Caco-2 (cell line): ENCODE results near the gene RFPL1. TPM values are rescaled to one million over a fixed set of nuclear protein-coding genes. Genes with fewer than 3 reads are reported as not detected.

Source experiments
- BruUV-seq: library from RNA; stranded (reverse); fragments of 400-500 nt; replicated peaks from 2 replicates; lab custom pipeline; 2021; lab: Mats Ljungman, UMichigan
- CTCF ChIA-PET: fragments of 300-600 bp; sonication (Branson Sonifier 250); formaldehyde crosslinking; loops from one replicate; lab custom pipeline; 2022; ENCODE audit warnings: antibody characterized with exemption; lab: Charles Lee
- POLR2A ChIA-PET: fragments of 300-600 bp; sonication (Branson Sonifier 250); formaldehyde crosslinking; loops from one replicate; lab custom pipeline; 2022; ENCODE audit warnings: antibody characterized with exemption; lab: Charles Lee
- DNase-seq, 2 experiments: peaks; one replicate each; pipeline versions ENCODE4 v3.0.0 to v3.0.0-alpha.2; 2020 to 2022
- H3K27me3 ChIP-seq: replicated peaks from 2 replicates; pipeline ENCODE4 v1.6.0; 2011; ENCODE audit warnings: low read length; ENCODE audit not compliant: control insufficient read depth, insufficient read depth
- H3K36me3 ChIP-seq: 2 replicates; pipeline ENCODE4 v1.5.1; 2011; ENCODE audit warnings: low read length; ENCODE audit not compliant: control insufficient read depth, insufficient read depth
- H3K4me1 ChIP-seq: fragments of 250-450 bp; sonication (Bioruptor Pico); 2 replicates; pipeline ENCODE4 v1.5.1; 2020; ENCODE audit warnings: mild to moderate bottlenecking
- H3K4me3 ChIP-seq: 2 replicates; pipeline ENCODE4 v1.5.1; 2011; ENCODE audit warnings: low read depth, mild to moderate bottlenecking, control low read depth, low read length
- H3K9me3 ChIP-seq: fragments of 250-450 bp; sonication (Bioruptor Pico); 2 replicates; pipeline ENCODE4 v1.5.1; 2020; ENCODE audit warnings: mild to moderate bottlenecking, moderate library complexity
- H3K27ac Mint-ChIP-seq: one replicate; pipeline ENCODE4 v1.8.0; 2022; ENCODE audit warnings: mixed read lengths; ENCODE audit not compliant: unreplicated experiment
- H3K27me3 Mint-ChIP-seq: one replicate; pipeline ENCODE4 v1.8.0; 2022; ENCODE audit warnings: mixed read lengths; ENCODE audit not compliant: insufficient read depth, unreplicated experiment
- H3K36me3 Mint-ChIP-seq: one replicate; pipeline ENCODE4 v1.8.0; 2022; ENCODE audit warnings: mild to moderate bottlenecking, mixed read lengths; ENCODE audit not compliant: insufficient read depth, unreplicated experiment
- H3K4me1 Mint-ChIP-seq: one replicate; pipeline ENCODE4 v1.8.0; 2022; ENCODE audit warnings: low read depth, mixed read lengths; ENCODE audit not compliant: unreplicated experiment
- H3K4me3 Mint-ChIP-seq: one replicate; pipeline ENCODE4 v1.8.0; 2022; ENCODE audit warnings: mild to moderate bottlenecking, moderate library complexity, mixed read lengths; ENCODE audit not compliant: unreplicated experiment
- H3K9me3 Mint-ChIP-seq: one replicate; pipeline ENCODE4 v1.8.0; 2022; ENCODE audit warnings: mixed read lengths; ENCODE audit not compliant: unreplicated experiment
- intact Hi-C: fragments of 100-400 bp; cut with micrococcal nuclease; formaldehyde crosslinking; loops from one replicate; pipeline ENCODE4 v1.10.0; 2022; ENCODE audit not compliant: unreplicated experiment
- total RNA-seq: library from RNA; stranded (reverse); gene quantifications from 2 replicates; pipeline ENCODE4 v1.2.3, GENCODE V29; 2022
- TF ChIP-seq, protein P1 (sequence below), 2 experiments: fragments of 200-600 bp in 1 of 2; IDR thresholded peaks; 1 replicate in 1 of 2; 2 replicates in 1 of 2; pipeline versions ENCODE4 v1.5.1 to v1.8.0; 2011 to 2022; ENCODE audit warnings: antibody characterized with exemption in 1 of 2, control low read depth in 1 of 2, inconsistent platforms in 1 of 2, low read depth in 1 of 2, low read length in 1 of 2, mild to moderate bottlenecking in 1 of 2, moderate library complexity in 1 of 2; ENCODE audit not compliant: insufficient read depth in 1 of 2, severe bottlenecking in 1 of 2, unreplicated experiment in 1 of 2

Gene RFPL1
- total RNA-seq, 1 experiment from 2014 or later, result not detected

DNA sequence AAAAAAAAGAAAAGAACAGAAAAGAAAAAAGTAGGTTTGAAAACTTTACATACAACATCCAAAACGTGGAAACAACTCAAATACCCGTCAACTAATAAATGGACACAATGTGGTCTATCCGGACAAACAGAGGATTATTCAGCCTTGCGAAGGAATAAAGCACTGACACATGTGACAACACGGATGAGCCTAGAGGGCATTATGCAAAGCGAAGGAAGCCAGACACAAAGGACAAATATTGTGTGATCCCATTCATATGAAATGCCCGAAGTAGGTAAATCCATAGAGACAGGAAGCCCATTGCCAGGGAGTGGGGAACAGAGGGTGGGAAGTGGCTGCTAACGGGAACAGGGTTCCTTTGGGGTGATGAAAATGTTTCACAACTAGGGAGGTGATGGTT is 11.8 kb downstream of the RFPL1 start:
- BruUV-seq, result no TSS peak

DNA sequence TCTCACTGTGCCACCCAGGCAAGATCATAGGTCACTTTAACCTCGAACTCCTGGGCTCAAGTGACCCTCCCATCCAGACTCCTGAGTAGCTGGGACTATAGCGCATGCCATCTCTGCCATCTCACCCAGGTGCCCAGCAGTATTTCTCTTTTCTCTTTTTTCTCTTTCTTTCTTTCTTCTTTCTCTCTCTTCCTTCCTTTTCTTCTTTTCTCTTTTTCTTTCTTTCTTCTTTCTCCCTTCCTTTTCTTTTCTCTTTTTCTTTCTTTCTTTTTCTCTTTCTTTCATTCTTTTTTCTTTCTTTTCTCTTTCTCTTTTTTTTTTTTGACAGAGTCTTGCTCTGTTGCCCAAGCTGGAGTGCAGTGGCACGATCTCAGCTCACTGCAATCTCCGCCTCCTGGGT is 13.5 kb downstream of the RFPL1 start:
- Mint-ChIP-seq H3K9me3 (no peaks in the 10 kb centered on the region), H3K27me3 (no peaks in the 10 kb centered on the region), H3K27ac (no peak overlapping the region), H3K4me1 (no peaks in the 10 kb centered on the region), H3K36me3 (no peaks in the 10 kb centered on the region), H3K4me3 (no peak overlapping the region)
- Histone ChIP-seq H3K36me3 (no peaks in the 10 kb centered on the region), H3K4me3 (no peak overlapping the region), H3K4me1 (no peaks in the 10 kb centered on the region), H3K27me3 (no peaks in the 10 kb centered on the region), H3K9me3 (no peaks in the 10 kb centered on the region)
- BruUV-seq, result no TSS peak
- intact Hi-C loops, result no loop called here
- CTCF ChIA-PET, result interaction anchor here (0.6 kb wide), 1 partner anchor 72 kb away, joined by 4 read pairs; no protein-coding TSS in a partner anchor
- POLR2A ChIA-PET, result no interaction called here
- TF ChIP-seq, protein P1, sequence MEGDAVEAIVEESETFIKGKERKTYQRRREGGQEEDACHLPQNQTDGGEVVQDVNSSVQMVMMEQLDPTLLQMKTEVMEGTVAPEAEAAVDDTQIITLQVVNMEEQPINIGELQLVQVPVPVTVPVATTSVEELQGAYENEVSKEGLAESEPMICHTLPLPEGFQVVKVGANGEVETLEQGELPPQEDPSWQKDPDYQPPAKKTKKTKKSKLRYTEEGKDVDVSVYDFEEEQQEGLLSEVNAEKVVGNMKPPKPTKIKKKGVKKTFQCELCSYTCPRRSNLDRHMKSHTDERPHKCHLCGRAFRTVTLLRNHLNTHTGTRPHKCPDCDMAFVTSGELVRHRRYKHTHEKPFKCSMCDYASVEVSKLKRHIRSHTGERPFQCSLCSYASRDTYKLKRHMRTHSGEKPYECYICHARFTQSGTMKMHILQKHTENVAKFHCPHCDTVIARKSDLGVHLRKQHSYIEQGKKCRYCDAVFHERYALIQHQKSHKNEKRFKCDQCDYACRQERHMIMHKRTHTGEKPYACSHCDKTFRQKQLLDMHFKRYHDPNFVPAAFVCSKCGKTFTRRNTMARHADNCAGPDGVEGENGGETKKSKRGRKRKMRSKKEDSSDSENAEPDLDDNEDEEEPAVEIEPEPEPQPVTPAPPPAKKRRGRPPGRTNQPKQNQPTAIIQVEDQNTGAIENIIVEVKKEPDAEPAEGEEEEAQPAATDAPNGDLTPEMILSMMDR (IDR thresholded peaks at IDR 0.05; ENCODE audit: insufficient read depth in 1 of 2, low read depth in 1 of 2, low read length in 1 of 2, severe bottlenecking in 1 of 2, unreplicated experiment in 1 of 2), result no peak
- DNase-seq, result no peak

More for the DNA sequence above, 11.8 kb downstream of the RFPL1 start:
- Histone ChIP-seq H3K36me3 (no peaks in the 10 kb centered on the region), H3K4me1 (no peaks in the 10 kb centered on the region), H3K4me3 (no peak overlapping the region), H3K27me3 (no peaks in the 10 kb centered on the region), H3K9me3 (no peaks in the 10 kb centered on the region)
- Mint-ChIP-seq H3K4me3 (no peak overlapping the region), H3K9me3 (no peaks in the 10 kb centered on the region), H3K27me3 (no peaks in the 10 kb centered on the region), H3K36me3 (no peaks in the 10 kb centered on the region), H3K4me1 (no peaks in the 10 kb centered on the region), H3K27ac (no peak overlapping the region)
- CTCF ChIA-PET, result no interaction called here
- TF ChIP-seq, protein P1 (IDR thresholded peaks at IDR 0.05; ENCODE audit: insufficient read depth in 1 of 2, low read depth in 1 of 2, low read length in 1 of 2, severe bottlenecking in 1 of 2, unreplicated experiment in 1 of 2), result no peak
- DNase-seq, result no peak
- intact Hi-C loops, result no loop called here
- POLR2A ChIA-PET, result no interaction called here

DNA sequence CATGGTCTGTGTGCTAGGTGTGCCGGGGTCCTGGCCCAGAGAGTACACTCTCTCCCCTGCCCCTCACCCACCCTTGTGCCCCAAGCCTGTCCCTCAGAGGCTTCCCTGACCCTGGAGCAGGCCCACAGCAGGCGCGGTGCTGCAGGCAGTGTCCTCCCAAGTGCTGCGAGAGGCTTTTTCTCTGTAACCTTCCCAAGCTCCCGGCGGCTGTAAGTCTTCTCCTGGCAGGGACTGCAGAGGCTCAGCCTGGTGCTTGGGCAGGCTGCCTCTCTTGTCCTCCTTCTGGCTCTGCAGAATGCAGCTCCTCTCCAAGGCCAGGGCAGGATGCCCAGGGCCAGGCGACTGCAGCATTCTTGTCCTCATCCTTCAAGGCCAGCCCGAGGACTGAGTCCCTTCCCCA is 15.9 kb downstream of the RFPL1 start:
- H3K4me1 ChIP-seq, result no peaks in the 10 kb centered on the region
- H3K27me3 ChIP-seq, result no peaks in the 10 kb centered on the region
- BruUV-seq, result no TSS peak
- ChIA-PET CTCF (interaction anchor here (0.6 kb wide), 1 partner anchor 189 kb away, joined by 4 read pairs; no protein-coding TSS in a partner anchor), POLR2A (no interaction called here)
- no peaks in the 10 kb centered on the region for H3K27me3 Mint-ChIP-seq
- no peak overlapping the region for H3K27ac Mint-ChIP-seq
- DNase-seq, result no peak
- no peaks in the 10 kb centered on the region for H3K4me1 Mint-ChIP-seq
- H3K9me3 ChIP-seq, result no peaks in the 10 kb centered on the region
- H3K36me3 Mint-ChIP-seq, result peaks cover 11% of the 10 kb centered on the region
- intact Hi-C loops, result no loop called here
- no peaks in the 10 kb centered on the region for H3K36me3 ChIP-seq
- TF ChIP-seq, protein P1 (IDR thresholded peaks at IDR 0.05; ENCODE audit: insufficient read depth in 1 of 2, low read depth in 1 of 2, low read length in 1 of 2, severe bottlenecking in 1 of 2, unreplicated experiment in 1 of 2), result no peak
- no peak overlapping the region for H3K4me3 Mint-ChIP-seq
- no peak overlapping the region for H3K4me3 ChIP-seq
- no peaks in the 10 kb centered on the region for H3K9me3 Mint-ChIP-seq
